Dermis blood vessel endothelial cell (primary cell): ENCODE data around the gene PCDHGA4. TPM values are rescaled to one million over a fixed set of nuclear protein-coding genes. Genes with fewer than 3 reads are reported as not detected.
"Not testable (repeated sequence)": the region's sequence is repeated elsewhere in the genome, so short reads cannot be mapped to it uniquely, and the experiment has no call there.

Experiments used
- DNase-seq: peaks from one replicate; pipeline ENCODE4 v3.0.0; 2010
- total RNA-seq: library from RNA; depleted of rRNA; stranded (reverse); fragments of >200 nt; gene quantifications from 2 replicates; pipeline ENCODE4 v1.2.3, GENCODE V29; 2014

The PCDHGA4 gene
- total RNA-seq, result 2.2 and 3.4 TPM in 2 replicates

DNA sequence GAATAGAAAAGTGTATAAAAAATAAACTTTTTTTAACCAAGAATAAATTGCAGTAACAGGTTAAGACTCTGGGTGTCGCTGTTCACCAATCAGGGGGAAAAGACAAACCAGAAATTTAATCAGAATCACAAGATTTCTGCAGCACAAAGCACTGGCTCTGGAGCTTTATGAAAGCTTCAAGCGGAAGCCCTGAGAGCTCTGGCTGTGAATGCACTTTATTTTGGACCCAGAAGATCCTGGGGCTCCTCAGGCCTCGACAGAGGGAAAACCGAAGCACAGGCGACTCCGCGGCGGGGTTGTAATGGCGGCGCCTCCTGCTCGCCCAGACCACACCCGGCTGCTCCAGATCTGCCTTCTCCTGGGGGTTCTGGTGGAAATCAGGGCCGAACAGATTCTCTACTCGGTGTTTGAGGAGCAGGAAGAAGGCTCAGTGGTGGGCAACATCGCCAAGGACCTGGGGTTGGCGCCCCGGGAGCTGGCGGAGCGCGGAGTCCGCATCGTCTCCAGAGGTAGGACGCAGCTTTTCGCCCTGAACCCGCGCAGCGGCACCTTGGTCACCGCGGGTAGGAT is at the start of gene PCDHGA4:
Gene PCDHGA4, plus strand, starts transcription at position 122 of the 570 bp plus-strand sequence. Its CDS starts 87 bp downstream, at position 209.
- peak; percentile 51 for DNase-seq

DNA sequence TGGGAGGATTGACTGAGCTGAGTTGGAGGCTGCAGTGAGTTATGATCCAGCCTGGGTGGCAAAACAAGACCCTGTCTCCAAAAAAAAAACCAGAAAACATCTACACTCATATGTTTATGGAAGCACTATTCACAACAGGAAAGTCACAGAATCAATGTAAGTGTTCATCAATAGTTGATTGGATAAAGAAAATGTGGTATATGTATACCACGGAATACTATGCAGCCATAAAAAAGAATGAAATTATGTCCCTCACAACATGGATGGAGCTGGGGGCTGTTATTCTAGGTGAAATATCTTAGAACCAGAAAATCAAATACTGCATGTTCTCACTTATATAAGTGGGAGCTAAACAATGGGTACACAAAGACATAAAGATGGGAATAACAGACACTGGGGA is 48.2 kb upstream of the PCDHGA4 start:
- DNase-seq, result no peak

DNA sequence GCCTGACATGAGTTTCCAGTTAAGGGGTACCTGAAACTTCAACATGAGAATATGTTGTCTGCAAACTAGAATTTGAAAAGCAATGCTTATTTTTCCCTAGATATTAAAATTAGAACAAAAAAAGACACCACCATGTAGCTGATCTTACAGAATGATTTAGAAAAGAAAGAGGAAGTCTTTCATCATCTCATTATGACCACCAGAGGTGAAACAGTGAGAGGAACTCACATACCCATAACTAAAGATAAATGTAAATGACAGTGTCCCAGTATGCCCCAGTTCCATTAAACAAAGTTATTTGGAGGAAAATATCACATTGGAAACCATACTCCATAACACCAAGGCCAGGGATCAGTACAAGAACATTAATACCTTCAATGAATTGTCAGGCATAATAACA is 41.1 kb upstream of the PCDHGA4 start:
- DNase-seq, result no peak

DNA sequence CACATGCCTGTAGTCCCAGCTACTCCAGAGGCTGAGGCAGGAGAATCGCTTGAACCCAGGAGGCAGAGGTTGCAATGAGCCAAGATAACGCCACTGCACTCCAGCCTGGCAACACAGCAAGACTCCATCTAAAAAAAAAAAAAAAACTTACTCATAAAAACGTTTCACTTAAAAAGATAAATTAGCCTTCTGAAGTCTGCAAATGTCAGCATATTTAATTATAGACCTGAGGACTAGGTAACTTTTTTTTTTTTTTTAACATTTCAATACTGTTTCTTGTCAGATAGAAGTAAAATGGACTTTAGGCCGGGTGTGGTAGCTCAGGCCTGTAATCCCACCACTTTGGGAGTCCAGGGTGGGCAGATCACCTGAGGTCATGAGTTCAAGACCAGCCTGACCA is 37.9 kb upstream of the PCDHGA4 start:
- DNase-seq, result not testable (repeated sequence)

- DNase-seq, result no peak
These were observed 35.6 kb upstream of the PCDHGA4 start for GRCh38 chr5:141319202-141319601.

DNA sequence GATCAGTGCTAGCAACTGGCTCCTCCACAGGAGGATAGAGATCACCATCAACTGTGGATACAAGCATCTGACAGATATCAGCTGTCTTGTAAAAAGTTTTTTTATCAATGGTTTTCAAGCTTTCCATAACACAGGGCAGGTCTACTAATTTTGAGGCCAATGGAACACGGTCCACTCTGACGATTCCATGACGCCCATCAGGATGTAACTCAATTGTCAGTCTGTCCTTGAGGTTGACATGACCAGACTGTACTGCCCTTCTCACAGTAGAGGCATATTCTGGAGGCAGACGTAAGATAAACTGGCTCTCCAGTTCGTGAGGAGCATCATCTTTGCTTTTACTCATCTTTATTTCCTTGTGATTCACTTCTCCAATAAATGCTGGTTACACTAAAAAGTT is 35.1 kb upstream of the PCDHGA4 start:
- no peak for DNase-seq

- peak; percentile 98 for DNase-seq
These were observed 34.3 kb upstream of the PCDHGA4 start, which contains the start of gene TAF7 for GRCh38 chr5:141320225-141321169. TAF7 (minus strand) TSS chr5:141320784; CDS start chr5:141320044, 740 bp downstream.

DNA sequence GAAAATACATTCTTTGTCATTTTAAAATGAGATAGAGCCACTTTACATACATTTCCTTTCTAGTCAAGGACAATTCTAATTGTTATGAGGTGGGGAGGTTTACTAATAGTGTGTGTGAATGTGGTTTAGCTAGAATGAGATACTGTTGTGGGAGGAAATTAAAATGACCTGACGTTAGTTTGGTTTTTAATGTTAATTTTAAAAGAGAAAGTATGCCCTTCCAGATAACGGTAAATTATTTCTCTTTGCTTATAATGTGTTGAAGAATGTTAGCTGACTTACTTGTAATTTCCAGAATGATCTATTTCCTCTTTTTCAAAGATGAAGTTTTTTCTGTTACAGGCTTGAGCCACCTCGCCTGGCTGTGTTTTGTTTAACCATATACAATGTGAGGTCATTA is 32.6 kb upstream of the PCDHGA4 start:
- no peak for DNase-seq

DNA sequence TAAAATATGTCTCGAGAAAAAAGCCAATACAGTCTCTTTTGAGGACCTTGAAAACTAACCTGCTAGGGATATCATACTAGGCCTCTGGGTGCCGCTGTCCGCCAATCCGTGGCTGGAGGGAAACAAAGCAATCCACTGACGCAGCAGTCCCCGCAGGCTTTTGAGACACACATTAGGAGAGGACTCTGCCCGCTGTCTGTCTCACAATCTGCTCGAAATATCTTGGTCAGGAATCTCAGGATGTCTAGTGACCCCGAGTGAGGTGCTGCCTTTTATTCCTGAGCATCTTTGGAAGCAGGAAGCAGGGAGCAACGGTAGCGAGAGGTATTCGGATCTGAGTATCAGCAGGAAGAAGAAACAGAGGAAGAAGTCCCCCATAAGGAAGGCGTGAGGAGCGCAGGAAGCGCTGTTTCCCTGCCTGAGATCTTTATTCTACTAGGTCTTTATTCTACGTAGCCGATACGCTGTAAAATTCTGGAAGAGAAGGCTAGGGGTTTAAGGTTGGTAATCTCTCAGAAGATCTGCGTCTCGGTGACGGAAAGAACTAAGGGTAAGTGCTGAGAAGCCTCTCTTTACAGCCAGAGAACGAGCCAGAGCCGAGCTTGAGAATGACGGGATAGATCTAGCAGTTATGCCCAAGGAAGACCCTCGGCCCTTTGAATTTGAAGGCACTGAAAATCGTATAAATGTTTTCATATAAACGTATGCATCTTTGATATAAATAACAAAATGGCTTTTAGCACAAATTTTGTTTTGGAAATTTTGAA is 28.6 kb upstream of the PCDHGA4 start:
- DNase-seq, result peak; percentile 86

- no peak for DNase-seq
These were observed 26.6 kb upstream of the PCDHGA4 start for GRCh38 chr5:141328231-141328630.

GRCh38 chr5:141330299-141331080 is 24.3 kb upstream of the PCDHGA4 start, which contains the start of gene PCDHGA1:
PCDHGA1 (plus strand) TSS chr5:141330514.
- DNase-seq, result peak; percentile 75

DNA sequence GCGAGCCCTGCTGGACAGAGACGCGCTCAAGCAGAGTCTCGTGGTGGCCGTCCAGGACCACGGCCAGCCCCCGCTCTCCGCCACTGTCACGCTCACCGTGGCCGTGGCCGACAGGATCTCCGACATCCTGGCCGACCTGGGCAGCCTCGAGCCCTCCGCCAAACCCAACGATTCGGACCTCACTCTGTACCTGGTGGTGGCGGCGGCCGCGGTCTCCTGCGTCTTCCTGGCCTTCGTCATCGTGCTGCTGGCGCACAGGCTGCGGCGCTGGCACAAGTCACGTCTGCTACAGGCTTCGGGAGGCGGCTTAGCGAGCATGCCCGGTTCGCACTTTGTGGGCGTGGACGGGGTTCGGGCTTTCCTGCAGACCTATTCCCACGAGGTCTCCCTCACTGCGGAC is 22.2 kb upstream of the PCDHGA4 start:
- DNase-seq, result not testable (repeated sequence)

DNA sequence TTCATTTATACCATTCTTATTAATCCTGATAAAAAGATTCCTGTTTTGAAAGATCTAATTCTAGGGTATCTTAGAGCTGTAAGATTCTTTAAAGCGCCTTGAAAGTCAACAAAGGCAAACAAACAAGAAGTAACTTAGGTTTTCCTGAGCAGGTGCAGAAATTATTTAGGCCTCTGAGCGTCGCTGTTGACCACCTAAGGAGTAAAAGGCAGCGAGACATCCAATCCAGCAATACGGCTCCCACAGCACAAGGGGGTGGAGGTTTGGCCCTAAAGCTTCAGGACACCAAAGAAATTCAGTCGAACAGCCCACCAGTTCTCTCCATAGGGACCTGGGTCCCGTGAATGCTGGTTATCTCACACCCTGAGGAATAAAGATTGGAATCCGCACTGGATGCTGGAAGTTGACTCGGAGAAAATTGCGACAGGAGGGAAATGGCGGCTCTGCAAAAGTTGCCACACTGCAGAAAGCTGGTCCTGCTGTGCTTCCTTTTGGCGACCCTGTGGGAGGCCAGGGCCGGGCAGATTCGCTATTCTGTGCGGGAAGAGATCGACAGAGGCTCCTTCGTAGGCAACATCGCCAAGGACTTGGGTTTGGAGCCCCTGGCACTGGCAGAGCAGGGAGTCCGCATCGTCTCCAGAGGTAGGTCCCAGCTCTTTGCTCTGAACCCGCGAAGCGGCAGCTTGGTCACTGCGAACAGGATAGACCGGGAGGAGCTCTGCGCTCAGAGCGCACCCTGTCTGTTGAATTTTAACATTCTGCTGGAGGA is 16.1 kb upstream of the PCDHGA4 start, which contains the start of gene PCDHGA2:
Gene PCDHGA2, plus strand, starts transcription at position 223 of the 769 bp plus-strand sequence.
- DNase-seq, result peak; percentile 72

DNA sequence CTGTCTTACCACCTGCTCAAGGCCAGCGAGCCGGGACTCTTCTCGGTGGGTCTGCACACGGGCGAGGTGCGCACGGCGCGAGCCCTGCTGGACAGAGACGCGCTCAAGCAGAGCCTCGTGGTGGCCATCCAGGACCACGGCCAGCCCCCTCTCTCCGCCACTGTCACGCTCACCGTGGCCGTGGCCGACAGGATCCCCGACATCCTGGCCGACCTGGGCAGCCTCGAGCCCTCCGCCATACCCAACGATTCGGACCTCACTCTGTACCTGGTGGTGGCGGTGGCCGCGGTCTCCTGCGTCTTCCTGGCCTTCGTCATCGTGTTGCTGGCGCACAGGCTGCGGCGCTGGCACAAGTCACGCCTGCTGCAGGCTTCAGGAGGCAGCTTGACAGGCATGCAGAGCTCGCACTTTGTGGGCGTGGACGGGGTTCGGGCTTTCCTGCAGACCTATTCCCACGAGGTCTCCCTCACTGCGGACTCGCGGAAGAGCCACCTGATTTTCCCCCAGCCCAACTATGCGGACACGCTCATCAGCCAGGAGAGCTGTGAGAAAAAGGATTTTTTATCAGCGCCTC is 14.0 kb upstream of the PCDHGA4 start:
- not testable (repeated sequence) for DNase-seq

- DNase-seq, result no peak
These were observed 12.0 kb upstream of the PCDHGA4 start for GRCh38 chr5:141342773-141343172.

- peak; percentile 78 for DNase-seq
These were observed 11.4 kb upstream of the PCDHGA4 start, which contains the start of gene PCDHGA3 for GRCh38 chr5:141343242-141343952. PCDHGA3 (plus strand) TSS chr5:141343829; CDS start chr5:141344034, 205 bp downstream.

DNA sequence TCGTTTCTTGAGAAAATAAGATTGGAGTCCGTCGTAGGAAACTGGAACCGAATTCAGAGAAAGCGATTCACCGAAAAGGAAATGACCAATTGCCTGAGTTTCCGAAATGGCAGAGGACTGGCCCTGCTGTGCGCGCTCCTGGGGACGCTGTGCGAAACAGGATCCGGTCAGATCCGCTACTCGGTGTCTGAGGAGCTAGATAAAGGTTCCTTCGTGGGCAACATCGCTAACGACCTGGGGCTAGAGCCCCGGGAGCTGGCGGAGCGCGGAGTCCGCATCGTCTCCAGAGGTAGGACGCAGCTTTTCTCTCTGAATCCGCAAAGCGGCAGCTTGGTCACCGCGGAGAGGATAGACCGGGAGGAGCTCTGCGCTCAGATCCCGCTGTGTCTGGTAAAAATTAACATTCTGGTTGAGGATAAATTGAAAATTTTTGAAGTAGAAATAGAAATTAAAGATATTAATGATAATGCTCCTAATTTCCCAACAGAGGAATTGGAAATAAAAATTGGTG is 10.8 kb upstream of the PCDHGA4 start:
- no peak for DNase-seq

DNA sequence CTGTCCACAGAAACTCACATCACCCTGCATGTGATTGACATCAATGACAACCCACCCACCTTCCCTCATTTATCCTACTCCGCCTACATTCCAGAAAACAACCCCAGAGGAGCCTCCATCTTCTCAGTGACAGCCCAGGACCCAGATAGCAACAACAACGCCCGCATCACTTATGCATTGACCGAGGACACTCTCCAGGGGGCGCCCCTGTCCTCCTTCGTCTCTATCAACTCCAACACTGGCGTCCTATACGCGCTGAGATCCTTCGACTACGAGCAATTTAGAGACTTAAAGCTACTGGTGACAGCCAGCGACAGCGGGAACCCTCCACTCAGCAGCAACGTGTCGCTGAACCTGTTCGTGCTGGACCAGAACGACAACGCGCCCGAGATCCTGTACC is 9.5 kb upstream of the PCDHGA4 start:
- DNase-seq, result no peak

GRCh38 chr5:141346017-141346416 is 8.8 kb upstream of the PCDHGA4 start:
- not testable (repeated sequence) for DNase-seq
